WTC11 (cell line): ENCODE measurements around the gene DAB1. TPM values are rescaled to one million over a fixed set of nuclear protein-coding genes. Genes with fewer than 3 reads are reported as not detected.

Experiments used
- ATAC-seq: fragments of 200-7000 bp; cut with Tn5 transposase; 2 replicates; pipeline ENCODE4 v1.10.0; 2021; ENCODE audit warnings: mild to moderate bottlenecking, moderate library complexity
- CTCF ChIA-PET: fragments of 300-600 bp; sonication (Branson Sonifier 250); formaldehyde crosslinking; loops from one replicate; lab custom pipeline; 2021; ENCODE audit warnings: antibody characterized with exemption; lab: Charles Lee
- POLR2A ChIA-PET: fragments of 350-600 bp; sonication (Branson Sonifier 250); formaldehyde crosslinking; loops from one replicate; lab custom pipeline; 2021; ENCODE audit warnings: antibody characterized with exemption; lab: Charles Lee
- DNase-seq: peaks from one replicate; pipeline ENCODE4 v3.0.0; 2021; ENCODE audit warnings: low spot score
- H3K27ac Mint-ChIP-seq: 2 replicates; pipeline ENCODE4 v1.8.0; 2021; ENCODE audit warnings: mixed read lengths
- H3K27me3 Mint-ChIP-seq: 2 replicates; pipeline ENCODE4 v1.8.0; 2021; ENCODE audit warnings: low read depth, mild to moderate bottlenecking, moderate library complexity, mixed read lengths
- H3K36me3 Mint-ChIP-seq: 2 replicates; pipeline ENCODE4 v1.8.0; 2021; ENCODE audit warnings: mixed read lengths
- H3K4me1 Mint-ChIP-seq: 2 replicates; pipeline ENCODE4 v1.8.0; 2022; ENCODE audit warnings: mixed read lengths
- H3K4me3 Mint-ChIP-seq: 2 replicates; pipeline ENCODE4 v1.8.0; 2021; ENCODE audit warnings: mild to moderate bottlenecking, moderate library complexity, mixed read lengths
- H3K9me3 Mint-ChIP-seq: 2 replicates; pipeline ENCODE4 v1.8.0; 2021; ENCODE audit warnings: mixed read lengths
- AFF4 ChIP-seq: sonication (generic); formaldehyde crosslinking; IDR thresholded peaks from 2 replicates; pipeline ENCODE4 v1.8.1; 2023; ENCODE audit warnings: mild to moderate bottlenecking, missing genetic modification reagents, borderline replicate concordance
- ATF1 ChIP-seq: sonication (generic); formaldehyde crosslinking; IDR thresholded peaks from 2 replicates; pipeline ENCODE4 v1.8.1; 2023; ENCODE audit warnings: mild to moderate bottlenecking, moderate library complexity, missing genetic modification reagents
- CBFB ChIP-seq: sonication (generic); formaldehyde crosslinking; IDR thresholded peaks from 2 replicates; pipeline ENCODE4 v1.8.1; 2022; ENCODE audit warnings: mild to moderate bottlenecking, low read depth, missing genetic modification reagents
- FOXP1 ChIP-seq: sonication (generic); formaldehyde crosslinking; IDR thresholded peaks from 2 replicates; pipeline ENCODE4 v1.8.0; 2022; ENCODE audit warnings: missing genetic modification reagents, mild to moderate bottlenecking, moderate library complexity, borderline replicate concordance
- GRHL2 ChIP-seq: fragments of 250-450 bp; sonication (Bioruptor Pico); IDR thresholded peaks from 2 replicates; pipeline ENCODE4 v1.8.0; 2022; ENCODE audit warnings: mild to moderate bottlenecking, moderate library complexity; ENCODE audit not compliant: insufficient replicate concordance, severe bottlenecking
- HMGA2 ChIP-seq: fragments of 250-450 bp; sonication (Bioruptor Pico); IDR thresholded peaks from 2 replicates; pipeline ENCODE4 v1.4.0; 2021; ENCODE audit warnings: mild to moderate bottlenecking, moderate library complexity
- JAZF1 ChIP-seq: fragments of 250-450 bp; sonication (Bioruptor Pico); IDR thresholded peaks from 2 replicates; pipeline ENCODE4 v1.9.0; 2021; ENCODE audit warnings: moderate library complexity, mild to moderate bottlenecking, inconsistent platforms
- JUN ChIP-seq: sonication (generic); formaldehyde crosslinking; IDR thresholded peaks from 2 replicates; pipeline ENCODE4 v1.8.0; 2023; ENCODE audit warnings: mild to moderate bottlenecking, missing genetic modification reagents
- NFE2L1 ChIP-seq: sonication (generic); formaldehyde crosslinking; IDR thresholded peaks from 2 replicates; pipeline ENCODE4 v1.8.1; 2023; ENCODE audit warnings: missing genetic modification reagents
- RELA ChIP-seq: sonication (generic); formaldehyde crosslinking; IDR thresholded peaks from 2 replicates; pipeline ENCODE4 v1.8.1; 2022; ENCODE audit warnings: missing genetic modification reagents, mild to moderate bottlenecking, borderline replicate concordance
- SMAD3 ChIP-seq: sonication (generic); formaldehyde crosslinking; IDR thresholded peaks from 2 replicates; pipeline ENCODE4 v1.8.0; 2022; ENCODE audit warnings: missing genetic modification reagents, mild to moderate bottlenecking, borderline replicate concordance
- SP1 ChIP-seq: sonication (generic); formaldehyde crosslinking; conservative IDR thresholded peaks from 2 replicates; pipeline ENCODE4 v1.8.1; 2022; ENCODE audit warnings: missing genetic modification reagents
- TEAD1 ChIP-seq: sonication (generic); formaldehyde crosslinking; IDR thresholded peaks from 2 replicates; pipeline ENCODE4 v1.8.0; 2022; ENCODE audit warnings: mild to moderate bottlenecking, missing genetic modification reagents
- TEAD4 ChIP-seq: sonication (generic); formaldehyde crosslinking; IDR thresholded peaks from 2 replicates; pipeline ENCODE4 v1.8.0; 2022; ENCODE audit warnings: mild to moderate bottlenecking, missing genetic modification reagents
- USF2 ChIP-seq: sonication (generic); formaldehyde crosslinking; IDR thresholded peaks from 2 replicates; pipeline ENCODE4 v1.8.1; 2023; ENCODE audit warnings: mild to moderate bottlenecking, missing genetic modification reagents, moderate library complexity
- ZBTB21 ChIP-seq: sonication (generic); formaldehyde crosslinking; IDR thresholded peaks from 2 replicates; pipeline ENCODE4 v1.8.1; 2023; ENCODE audit warnings: mild to moderate bottlenecking, missing genetic modification reagents, borderline replicate concordance
- ZNF219 ChIP-seq: sonication (generic); formaldehyde crosslinking; IDR thresholded peaks from 2 replicates; pipeline ENCODE4 v1.8.0; 2023; ENCODE audit warnings: missing genetic modification reagents, mild to moderate bottlenecking, borderline replicate concordance
- ZNF263 ChIP-seq: sonication (generic); formaldehyde crosslinking; IDR thresholded peaks from 2 replicates; pipeline ENCODE4 v1.8.1; 2022; ENCODE audit warnings: low read depth, mild to moderate bottlenecking, moderate library complexity, missing genetic modification reagents
- total RNA-seq: library from RNA; stranded (reverse); gene quantifications from 3 replicates; pipeline ENCODE4 v1.2.3, GENCODE V29; 2021
- TF ChIP-seq, protein P1 (sequence below): sonication (generic); formaldehyde crosslinking; IDR thresholded peaks from 2 replicates; pipeline ENCODE4 v1.8.0; 2022; ENCODE audit warnings: mild to moderate bottlenecking, missing genetic modification reagents
- TF ChIP-seq, protein P2 (sequence below): sonication (generic); formaldehyde crosslinking; IDR thresholded peaks from 2 replicates; pipeline ENCODE4 v1.8.1; 2022; ENCODE audit warnings: mild to moderate bottlenecking, moderate library complexity, missing genetic modification reagents
- TF ChIP-seq, protein P3 (sequence below): fragments of 250-450 bp; sonication (Bioruptor Pico); IDR thresholded peaks from 2 replicates; pipeline ENCODE4 v1.9.0; 2021; ENCODE audit warnings: mild to moderate bottlenecking
- TF ChIP-seq, protein P4 (sequence below): sonication (generic); formaldehyde crosslinking; IDR thresholded peaks from 2 replicates; pipeline ENCODE4 v1.8.1; 2023; ENCODE audit warnings: mild to moderate bottlenecking, missing genetic modification reagents, moderate library complexity

Gene DAB1
- total RNA-seq, 1 experiment from 2014 or later: 10.7 TPM

- H3K9me3 Mint-ChIP-seq: no peaks in the 10 kb centered on the region
- no peak for ATAC-seq
- CTCF ChIA-PET: no interaction called here
These were observed 261.1 kb downstream of the DAB1 start for GRCh38 chr1:57162607-57163261.

DNA sequence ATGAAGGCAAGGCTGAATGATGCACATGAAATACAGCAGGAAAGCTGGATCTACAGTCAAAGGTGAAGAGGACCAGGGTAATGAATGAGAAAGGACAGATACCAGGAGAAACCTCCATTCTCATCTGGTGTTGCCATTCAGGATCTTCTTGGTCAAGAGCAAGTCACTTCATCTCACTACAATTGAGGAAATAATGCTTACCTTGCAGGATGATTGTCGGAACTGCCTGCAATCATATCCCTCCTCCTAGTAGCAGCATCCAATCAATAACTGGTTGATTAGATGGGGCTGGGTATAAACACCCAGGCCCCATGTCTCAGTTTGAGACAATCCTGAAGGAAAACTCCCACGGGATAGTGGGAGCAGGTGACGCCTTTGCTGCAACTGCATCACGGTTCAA lies 263.3 kb downstream of the DAB1 start:
- Mint-ChIP-seq H3K36me3 (no peaks in the 10 kb centered on the region), H3K27me3 (no peaks in the 10 kb centered on the region), H3K27ac (no peak overlapping the region), H3K4me3 (no peak overlapping the region), H3K9me3 (no peaks in the 10 kb centered on the region; the same call in 1 of the 2 replicates), H3K4me1 (peaks cover 75% of the 10 kb centered on the region)
- ATAC-seq (no peak), DNase-seq (no peak)
- ChIA-PET POLR2A (no interaction called here), CTCF (no interaction called here)
- TF ChIP-seq, protein P1, sequence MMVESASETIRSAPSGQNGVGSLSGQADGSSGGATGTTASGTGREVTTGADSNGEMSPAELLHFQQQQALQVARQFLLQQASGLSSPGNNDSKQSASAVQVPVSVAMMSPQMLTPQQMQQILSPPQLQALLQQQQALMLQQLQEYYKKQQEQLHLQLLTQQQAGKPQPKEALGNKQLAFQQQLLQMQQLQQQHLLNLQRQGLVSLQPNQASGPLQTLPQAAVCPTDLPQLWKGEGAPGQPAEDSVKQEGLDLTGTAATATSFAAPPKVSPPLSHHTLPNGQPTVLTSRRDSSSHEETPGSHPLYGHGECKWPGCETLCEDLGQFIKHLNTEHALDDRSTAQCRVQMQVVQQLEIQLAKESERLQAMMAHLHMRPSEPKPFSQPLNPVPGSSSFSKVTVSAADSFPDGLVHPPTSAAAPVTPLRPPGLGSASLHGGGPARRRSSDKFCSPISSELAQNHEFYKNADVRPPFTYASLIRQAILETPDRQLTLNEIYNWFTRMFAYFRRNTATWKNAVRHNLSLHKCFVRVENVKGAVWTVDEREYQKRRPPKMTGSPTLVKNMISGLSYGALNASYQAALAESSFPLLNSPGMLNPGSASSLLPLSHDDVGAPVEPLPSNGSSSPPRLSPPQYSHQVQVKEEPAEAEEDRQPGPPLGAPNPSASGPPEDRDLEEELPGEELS: no peak
- TF ChIP-seq USF2 (CRISPR knock-in tag) (no peak), GRHL2 (no peak), CBFB (CRISPR knock-in tag) (no peak), JAZF1 (CRISPR knock-in tag) (no peak), FOXP1 (CRISPR knock-in tag) (no peak), SP1 (CRISPR knock-in tag) (no peak), JUN (CRISPR knock-in tag) (no peak), ZNF263 (CRISPR knock-in tag) (no peak), AFF4 (no peak), ZBTB21 (CRISPR knock-in tag) (no peak), HMGA2 (CRISPR knock-in tag) (no peak), ATF1 (no peak), RELA (CRISPR knock-in tag) (no peak), ZNF219 (no peak), TEAD4 (no peak)
- TF ChIP-seq, protein P2, sequence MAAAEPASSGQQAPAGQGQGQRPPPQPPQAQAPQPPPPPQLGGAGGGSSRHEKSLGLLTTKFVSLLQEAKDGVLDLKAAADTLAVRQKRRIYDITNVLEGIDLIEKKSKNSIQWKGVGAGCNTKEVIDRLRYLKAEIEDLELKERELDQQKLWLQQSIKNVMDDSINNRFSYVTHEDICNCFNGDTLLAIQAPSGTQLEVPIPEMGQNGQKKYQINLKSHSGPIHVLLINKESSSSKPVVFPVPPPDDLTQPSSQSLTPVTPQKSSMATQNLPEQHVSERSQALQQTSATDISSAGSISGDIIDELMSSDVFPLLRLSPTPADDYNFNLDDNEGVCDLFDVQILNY (CRISPR knock-in tag): no peak
- TF ChIP-seq, protein P3, sequence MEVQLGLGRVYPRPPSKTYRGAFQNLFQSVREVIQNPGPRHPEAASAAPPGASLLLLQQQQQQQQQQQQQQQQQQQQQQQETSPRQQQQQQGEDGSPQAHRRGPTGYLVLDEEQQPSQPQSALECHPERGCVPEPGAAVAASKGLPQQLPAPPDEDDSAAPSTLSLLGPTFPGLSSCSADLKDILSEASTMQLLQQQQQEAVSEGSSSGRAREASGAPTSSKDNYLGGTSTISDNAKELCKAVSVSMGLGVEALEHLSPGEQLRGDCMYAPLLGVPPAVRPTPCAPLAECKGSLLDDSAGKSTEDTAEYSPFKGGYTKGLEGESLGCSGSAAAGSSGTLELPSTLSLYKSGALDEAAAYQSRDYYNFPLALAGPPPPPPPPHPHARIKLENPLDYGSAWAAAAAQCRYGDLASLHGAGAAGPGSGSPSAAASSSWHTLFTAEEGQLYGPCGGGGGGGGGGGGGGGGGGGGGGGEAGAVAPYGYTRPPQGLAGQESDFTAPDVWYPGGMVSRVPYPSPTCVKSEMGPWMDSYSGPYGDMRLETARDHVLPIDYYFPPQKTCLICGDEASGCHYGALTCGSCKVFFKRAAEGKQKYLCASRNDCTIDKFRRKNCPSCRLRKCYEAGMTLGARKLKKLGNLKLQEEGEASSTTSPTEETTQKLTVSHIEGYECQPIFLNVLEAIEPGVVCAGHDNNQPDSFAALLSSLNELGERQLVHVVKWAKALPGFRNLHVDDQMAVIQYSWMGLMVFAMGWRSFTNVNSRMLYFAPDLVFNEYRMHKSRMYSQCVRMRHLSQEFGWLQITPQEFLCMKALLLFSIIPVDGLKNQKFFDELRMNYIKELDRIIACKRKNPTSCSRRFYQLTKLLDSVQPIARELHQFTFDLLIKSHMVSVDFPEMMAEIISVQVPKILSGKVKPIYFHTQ (CRISPR knock-in tag): no peak

More at GRCh38 chr1:57162607-57163261, 261.1 kb downstream of the DAB1 start:
- no peak overlapping the region for H3K4me3 Mint-ChIP-seq
- no peaks in the 10 kb centered on the region for H3K36me3 Mint-ChIP-seq
- no peak overlapping the region for H3K27ac Mint-ChIP-seq
- H3K27me3 Mint-ChIP-seq: no peaks in the 10 kb centered on the region; the same call in 1 of the 2 replicates
- H3K4me1 Mint-ChIP-seq: peaks cover 70% of the 10 kb centered on the region
- POLR2A ChIA-PET: no interaction called here
- DNase-seq: no peak
- no peak for TF ChIP-seq SMAD3 (CRISPR knock-in tag)
- TF ChIP-seq JAZF1 (CRISPR knock-in tag): no peak
- TF ChIP-seq TEAD1: no peak
- no peak for TF ChIP-seq FOXP1 (CRISPR knock-in tag)
- no peak for TF ChIP-seq USF2 (CRISPR knock-in tag)
- TF ChIP-seq HMGA2 (CRISPR knock-in tag): no peak
- TF ChIP-seq, protein P4, sequence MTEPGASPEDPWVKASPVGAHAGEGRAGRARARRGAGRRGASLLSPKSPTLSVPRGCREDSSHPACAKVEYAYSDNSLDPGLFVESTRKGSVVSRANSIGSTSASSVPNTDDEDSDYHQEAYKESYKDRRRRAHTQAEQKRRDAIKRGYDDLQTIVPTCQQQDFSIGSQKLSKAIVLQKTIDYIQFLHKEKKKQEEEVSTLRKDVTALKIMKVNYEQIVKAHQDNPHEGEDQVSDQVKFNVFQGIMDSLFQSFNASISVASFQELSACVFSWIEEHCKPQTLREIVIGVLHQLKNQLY (CRISPR knock-in tag): no peak
- TF ChIP-seq ATF1: no peak
- no peak for TF ChIP-seq NFE2L1
